GM12864 (cell line): ENCODE results near the gene SUPT20HL1.
"Not testable (repeated sequence)": the region's sequence is repeated elsewhere in the genome, so short reads cannot be mapped to it uniquely, and the experiment has no call there.

Experiments
- DNase-seq: peaks from one replicate; pipeline ENCODE4 v3.0.0-alpha.2; 2011; ENCODE audit warnings: low read depth
- H3K4me3 ChIP-seq: 2 replicates; pipeline ENCODE4 v1.5.1; 2011; ENCODE audit warnings: mild to moderate bottlenecking, low read depth, low read length, control low read depth
- TF ChIP-seq, protein P1 (sequence below): IDR thresholded peaks from 2 replicates; pipeline ENCODE4 v1.5.1; 2011; ENCODE audit warnings: low read depth, mild to moderate bottlenecking, moderate library complexity, low read length, control low read depth, inconsistent platforms; ENCODE audit errors: missing control alignments

Gene SUPT20HL1

DNA sequence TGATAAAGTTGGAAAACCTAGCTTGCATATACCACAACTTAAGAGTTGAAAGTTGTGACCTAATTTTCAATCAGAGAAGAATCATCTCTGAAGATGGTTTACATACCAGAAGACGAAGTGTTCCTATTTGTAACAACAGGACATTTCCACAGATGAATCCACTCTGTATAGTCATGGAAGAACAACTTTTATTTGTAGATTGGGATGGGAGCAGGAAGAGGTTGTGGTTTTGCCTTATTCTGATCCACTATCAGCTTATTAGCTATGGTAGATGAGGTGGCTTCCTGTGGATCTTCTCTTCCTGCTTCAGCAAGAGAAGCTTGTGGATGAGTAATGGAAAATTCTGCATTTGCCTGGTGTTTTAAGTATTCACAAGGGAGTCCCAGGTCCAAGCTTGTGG, 18.6 kb upstream of the SUPT20HL1 start:
- DNase-seq: no peak
- TF ChIP-seq, protein P1, sequence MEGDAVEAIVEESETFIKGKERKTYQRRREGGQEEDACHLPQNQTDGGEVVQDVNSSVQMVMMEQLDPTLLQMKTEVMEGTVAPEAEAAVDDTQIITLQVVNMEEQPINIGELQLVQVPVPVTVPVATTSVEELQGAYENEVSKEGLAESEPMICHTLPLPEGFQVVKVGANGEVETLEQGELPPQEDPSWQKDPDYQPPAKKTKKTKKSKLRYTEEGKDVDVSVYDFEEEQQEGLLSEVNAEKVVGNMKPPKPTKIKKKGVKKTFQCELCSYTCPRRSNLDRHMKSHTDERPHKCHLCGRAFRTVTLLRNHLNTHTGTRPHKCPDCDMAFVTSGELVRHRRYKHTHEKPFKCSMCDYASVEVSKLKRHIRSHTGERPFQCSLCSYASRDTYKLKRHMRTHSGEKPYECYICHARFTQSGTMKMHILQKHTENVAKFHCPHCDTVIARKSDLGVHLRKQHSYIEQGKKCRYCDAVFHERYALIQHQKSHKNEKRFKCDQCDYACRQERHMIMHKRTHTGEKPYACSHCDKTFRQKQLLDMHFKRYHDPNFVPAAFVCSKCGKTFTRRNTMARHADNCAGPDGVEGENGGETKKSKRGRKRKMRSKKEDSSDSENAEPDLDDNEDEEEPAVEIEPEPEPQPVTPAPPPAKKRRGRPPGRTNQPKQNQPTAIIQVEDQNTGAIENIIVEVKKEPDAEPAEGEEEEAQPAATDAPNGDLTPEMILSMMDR: no peak

DNA sequence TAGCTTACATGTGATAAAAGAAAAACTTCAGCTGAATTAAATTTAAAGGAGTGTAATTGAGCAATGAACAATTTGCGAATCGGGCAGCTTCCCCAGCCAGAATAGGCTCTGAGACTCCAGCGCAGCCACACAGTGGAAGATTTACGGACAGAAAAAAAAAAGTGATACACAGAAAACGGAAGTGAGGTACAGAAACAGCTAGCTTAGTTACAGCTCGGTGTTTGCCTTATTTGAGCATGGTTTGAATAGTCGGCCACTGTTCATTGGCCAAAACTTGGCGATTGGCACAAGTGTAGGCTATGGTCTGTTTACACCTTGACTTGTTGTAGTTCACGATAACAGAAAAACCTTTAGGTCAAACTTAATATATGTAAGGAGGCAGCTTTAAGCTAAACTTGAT, 16.7 kb upstream of the SUPT20HL1 start:
- H3K4me3 ChIP-seq: no peak overlapping the region
- peak; percentile 18 for DNase-seq
- TF ChIP-seq, protein P1: no peak

More for the DNA sequence above, 18.6 kb upstream of the SUPT20HL1 start:
- H3K4me3 ChIP-seq: no peak overlapping the region

DNA sequence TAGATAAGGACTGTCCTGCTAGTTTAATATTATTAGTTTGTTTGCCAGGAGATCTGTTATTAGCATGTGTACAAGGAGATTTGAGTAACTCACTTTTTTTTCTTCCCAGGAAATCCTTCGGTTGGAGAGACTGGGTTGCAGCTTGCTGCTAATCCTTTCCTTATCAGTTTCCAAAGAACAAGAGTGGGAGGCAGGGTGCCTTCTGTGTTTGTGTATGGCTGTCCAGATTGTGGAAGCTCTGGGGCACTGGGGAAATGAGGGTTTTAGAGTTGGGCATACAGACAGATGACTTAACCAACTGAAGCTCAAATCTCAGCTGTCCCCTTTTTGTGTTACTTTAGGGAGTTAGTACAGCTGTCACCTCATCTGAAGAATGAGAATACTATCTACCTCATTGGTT, 12.6 kb upstream of the SUPT20HL1 start:
- no peak overlapping the region for H3K4me3 ChIP-seq
- no peak for DNase-seq
- TF ChIP-seq, protein P1: no peak

DNA sequence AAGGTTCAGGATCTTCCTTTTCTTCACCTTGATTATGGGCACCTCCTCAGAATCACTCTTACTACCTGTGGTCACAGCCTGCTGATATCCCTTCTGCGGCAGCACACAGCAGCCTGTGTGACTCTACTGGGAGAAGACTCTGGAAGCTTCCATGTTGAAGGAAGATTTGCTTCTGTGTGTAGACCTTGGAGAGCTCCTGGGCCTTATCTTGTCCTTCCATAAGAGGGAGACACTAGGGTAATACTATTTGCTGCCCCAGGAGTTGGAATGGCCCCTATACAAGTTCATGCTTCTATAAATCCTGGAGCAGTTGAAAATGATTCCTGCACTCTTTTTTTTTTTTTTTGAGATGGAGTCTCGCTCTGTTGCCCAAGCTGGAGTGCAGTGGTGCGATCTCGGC, 10.2 kb upstream of the SUPT20HL1 start:
- no peak for DNase-seq
- no peak overlapping the region for H3K4me3 ChIP-seq
- TF ChIP-seq, protein P1: no peak

DNA sequence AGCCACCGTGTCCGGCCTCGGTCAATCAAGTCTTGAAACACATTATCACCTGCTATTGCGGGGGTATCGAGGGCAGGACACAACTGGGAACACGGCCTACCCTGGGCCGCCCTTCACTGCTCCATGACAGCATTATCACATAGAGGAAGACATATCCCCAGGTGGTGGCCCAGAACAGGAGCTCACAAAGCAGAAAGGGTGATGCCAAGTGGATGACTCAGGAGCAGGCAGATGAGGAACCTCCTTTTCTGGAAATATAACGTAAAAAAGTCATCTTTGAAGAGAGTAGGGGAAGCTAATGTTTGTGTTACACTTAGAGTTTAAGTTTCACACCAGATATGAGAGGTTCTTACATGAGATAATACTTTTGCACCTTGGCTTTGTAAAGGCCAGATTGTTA, 5.3 kb upstream of the SUPT20HL1 start:
- DNase-seq: no peak
- TF ChIP-seq, protein P1: no peak
- no peak overlapping the region for H3K4me3 ChIP-seq

DNA sequence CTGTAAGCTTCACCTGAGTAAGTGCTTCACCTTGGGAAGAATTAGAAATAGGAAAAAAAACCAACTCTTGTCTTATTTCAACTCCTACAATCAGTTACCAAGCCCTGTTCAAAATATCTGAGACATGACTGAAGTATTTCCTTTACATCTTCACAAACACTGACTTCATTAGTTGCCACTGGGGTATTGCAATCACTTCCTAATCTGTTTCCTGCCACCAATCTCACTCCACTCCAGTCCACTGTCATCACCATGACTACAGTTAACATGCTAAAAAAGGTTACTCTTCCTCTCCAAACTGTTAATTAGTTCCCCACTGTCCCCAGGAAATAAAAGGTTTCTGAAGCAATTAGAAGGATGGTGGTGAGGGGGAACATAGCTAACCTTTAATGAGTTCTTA, 3.3 kb upstream of the SUPT20HL1 start:
- DNase-seq: no peak
- TF ChIP-seq, protein P1: no peak
- H3K4me3 ChIP-seq: no peak overlapping the region

DNA sequence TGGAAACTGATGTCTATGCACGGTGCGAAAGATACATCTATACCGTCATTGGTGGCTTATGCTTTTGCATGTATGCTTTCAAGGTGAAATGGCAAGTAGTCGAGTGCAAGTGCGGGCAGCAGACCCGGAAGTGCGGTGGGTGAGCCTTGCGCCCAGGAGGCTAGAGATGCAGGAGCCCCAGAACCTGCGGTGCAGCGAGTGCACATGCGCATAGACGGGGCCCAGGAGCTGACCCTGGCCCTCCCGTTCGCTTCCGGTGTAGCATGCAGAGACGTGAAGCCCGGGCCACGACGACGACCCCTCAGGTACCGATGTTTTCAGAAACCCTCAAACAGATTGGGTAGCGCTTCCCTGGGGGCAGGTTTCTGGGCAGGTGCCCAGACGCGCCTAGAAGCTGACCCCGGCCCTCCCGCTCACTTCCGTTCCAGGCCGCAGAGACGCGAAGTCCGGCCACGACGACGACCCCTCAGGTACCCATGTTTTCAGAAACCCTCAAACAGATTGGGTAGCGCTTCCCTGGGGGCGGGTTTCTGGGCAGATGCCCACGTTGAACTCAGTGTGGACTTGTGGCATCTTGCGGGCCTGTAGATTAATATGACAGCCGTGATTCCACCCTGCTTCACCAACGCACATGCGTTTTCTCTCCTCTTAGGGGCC, 1.8 kb downstream of the SUPT20HL1 start:
- DNase-seq, H3K4me3 ChIP-seq: not testable (repeated sequence)

DNA sequence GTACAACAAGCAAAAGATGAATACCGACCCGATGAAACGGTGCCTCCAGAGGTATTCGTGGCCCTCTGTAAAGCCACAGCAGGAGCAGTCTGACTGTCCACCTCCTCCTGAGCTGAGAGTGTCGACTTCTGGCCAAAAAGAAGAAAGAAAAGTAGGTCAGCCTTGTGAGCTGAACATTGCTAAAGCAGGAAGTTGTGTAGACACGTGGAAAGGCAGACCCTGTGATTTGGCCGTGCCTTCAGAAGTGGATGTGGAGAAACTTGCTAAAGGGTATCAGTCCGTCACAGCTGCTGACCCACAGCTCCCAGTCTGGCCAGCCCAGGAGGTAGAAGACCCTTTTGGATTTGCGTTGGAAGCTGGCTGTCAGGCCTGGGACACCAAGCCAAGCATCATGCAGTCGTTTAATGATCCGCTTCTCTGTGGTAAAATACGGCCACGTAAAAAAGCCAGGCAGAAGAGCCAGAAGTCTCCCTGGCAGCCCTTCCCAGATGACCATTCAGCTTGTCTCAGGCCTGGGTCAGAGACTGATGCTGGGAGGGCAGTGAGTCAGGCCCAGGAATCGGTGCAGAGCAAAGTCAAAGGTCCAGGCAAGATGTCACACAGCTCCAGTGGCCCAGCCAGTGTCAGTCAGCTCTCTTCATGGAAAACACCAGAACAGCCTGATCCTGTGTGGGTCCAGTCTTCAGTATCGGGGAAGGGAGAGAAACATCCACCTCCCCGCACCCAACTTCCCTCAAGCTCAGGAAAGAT, 3.2 kb downstream of the SUPT20HL1 start:
- not testable (repeated sequence) for DNase-seq, H3K4me3 ChIP-seq
